ENCODE results near the gene AKT1S1.

GRCh38 chr19:49904136-49904535 is 27.0 kb upstream of the AKT1S1 start:
- TF ChIP-seq, protein P1, sequence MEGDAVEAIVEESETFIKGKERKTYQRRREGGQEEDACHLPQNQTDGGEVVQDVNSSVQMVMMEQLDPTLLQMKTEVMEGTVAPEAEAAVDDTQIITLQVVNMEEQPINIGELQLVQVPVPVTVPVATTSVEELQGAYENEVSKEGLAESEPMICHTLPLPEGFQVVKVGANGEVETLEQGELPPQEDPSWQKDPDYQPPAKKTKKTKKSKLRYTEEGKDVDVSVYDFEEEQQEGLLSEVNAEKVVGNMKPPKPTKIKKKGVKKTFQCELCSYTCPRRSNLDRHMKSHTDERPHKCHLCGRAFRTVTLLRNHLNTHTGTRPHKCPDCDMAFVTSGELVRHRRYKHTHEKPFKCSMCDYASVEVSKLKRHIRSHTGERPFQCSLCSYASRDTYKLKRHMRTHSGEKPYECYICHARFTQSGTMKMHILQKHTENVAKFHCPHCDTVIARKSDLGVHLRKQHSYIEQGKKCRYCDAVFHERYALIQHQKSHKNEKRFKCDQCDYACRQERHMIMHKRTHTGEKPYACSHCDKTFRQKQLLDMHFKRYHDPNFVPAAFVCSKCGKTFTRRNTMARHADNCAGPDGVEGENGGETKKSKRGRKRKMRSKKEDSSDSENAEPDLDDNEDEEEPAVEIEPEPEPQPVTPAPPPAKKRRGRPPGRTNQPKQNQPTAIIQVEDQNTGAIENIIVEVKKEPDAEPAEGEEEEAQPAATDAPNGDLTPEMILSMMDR (conservative IDR thresholded peaks at IDR 0.05; ENCODE audit: low read depth, low read length): no peak
- no peak for TF ChIP-seq EZH2 (IDR thresholded peaks at IDR 0.05; ENCODE audit: low read length, unreplicated experiment)

All from PC-3 (cell line).